Caco-2 (cell line): ENCODE results near the gene TUT4. TPM values are rescaled to one million over a fixed set of nuclear protein-coding genes. Genes with fewer than 3 reads are reported as not detected.

Experiments used
- BruUV-seq: library from RNA; stranded (reverse); fragments of 400-500 nt; replicated peaks from 2 replicates; lab custom pipeline; 2021; lab: Mats Ljungman, UMichigan
- CTCF ChIA-PET: fragments of 300-600 bp; sonication (Branson Sonifier 250); formaldehyde crosslinking; loops from one replicate; lab custom pipeline; 2022; ENCODE audit warnings: antibody characterized with exemption; lab: Charles Lee
- POLR2A ChIA-PET: fragments of 300-600 bp; sonication (Branson Sonifier 250); formaldehyde crosslinking; loops from one replicate; lab custom pipeline; 2022; ENCODE audit warnings: antibody characterized with exemption; lab: Charles Lee
- DNase-seq, 2 experiments: peaks; one replicate each; pipeline versions ENCODE4 v3.0.0 to v3.0.0-alpha.2; 2020 to 2022
- H3K27me3 ChIP-seq: replicated peaks from 2 replicates; pipeline ENCODE4 v1.6.0; 2011; ENCODE audit warnings: low read length; ENCODE audit not compliant: control insufficient read depth, insufficient read depth
- H3K36me3 ChIP-seq: 2 replicates; pipeline ENCODE4 v1.5.1; 2011; ENCODE audit warnings: low read length; ENCODE audit not compliant: control insufficient read depth, insufficient read depth
- H3K4me1 ChIP-seq: fragments of 250-450 bp; sonication (Bioruptor Pico); 2 replicates; pipeline ENCODE4 v1.5.1; 2020; ENCODE audit warnings: mild to moderate bottlenecking
- H3K4me3 ChIP-seq: 2 replicates; pipeline ENCODE4 v1.5.1; 2011; ENCODE audit warnings: low read depth, mild to moderate bottlenecking, control low read depth, low read length
- H3K9me3 ChIP-seq: fragments of 250-450 bp; sonication (Bioruptor Pico); 2 replicates; pipeline ENCODE4 v1.5.1; 2020; ENCODE audit warnings: mild to moderate bottlenecking, moderate library complexity
- H3K27ac Mint-ChIP-seq: one replicate; pipeline ENCODE4 v1.8.0; 2022; ENCODE audit warnings: mixed read lengths; ENCODE audit not compliant: unreplicated experiment
- H3K27me3 Mint-ChIP-seq: one replicate; pipeline ENCODE4 v1.8.0; 2022; ENCODE audit warnings: mixed read lengths; ENCODE audit not compliant: insufficient read depth, unreplicated experiment
- H3K36me3 Mint-ChIP-seq: one replicate; pipeline ENCODE4 v1.8.0; 2022; ENCODE audit warnings: mild to moderate bottlenecking, mixed read lengths; ENCODE audit not compliant: insufficient read depth, unreplicated experiment
- H3K4me1 Mint-ChIP-seq: one replicate; pipeline ENCODE4 v1.8.0; 2022; ENCODE audit warnings: low read depth, mixed read lengths; ENCODE audit not compliant: unreplicated experiment
- H3K4me3 Mint-ChIP-seq: one replicate; pipeline ENCODE4 v1.8.0; 2022; ENCODE audit warnings: mild to moderate bottlenecking, moderate library complexity, mixed read lengths; ENCODE audit not compliant: unreplicated experiment
- H3K9me3 Mint-ChIP-seq: one replicate; pipeline ENCODE4 v1.8.0; 2022; ENCODE audit warnings: mixed read lengths; ENCODE audit not compliant: unreplicated experiment
- intact Hi-C: fragments of 100-400 bp; cut with micrococcal nuclease; formaldehyde crosslinking; loops from one replicate; pipeline ENCODE4 v1.10.0; 2022; ENCODE audit not compliant: unreplicated experiment
- total RNA-seq: library from RNA; stranded (reverse); gene quantifications from 2 replicates; pipeline ENCODE4 v1.2.3, GENCODE V29; 2022
- TF ChIP-seq, protein P1 (sequence below), 2 experiments: fragments of 200-600 bp in 1 of 2; IDR thresholded peaks; 1 replicate in 1 of 2; 2 replicates in 1 of 2; pipeline versions ENCODE4 v1.5.1 to v1.8.0; 2011 to 2022; ENCODE audit warnings: antibody characterized with exemption in 1 of 2, control low read depth in 1 of 2, inconsistent platforms in 1 of 2, low read depth in 1 of 2, low read length in 1 of 2, mild to moderate bottlenecking in 1 of 2, moderate library complexity in 1 of 2; ENCODE audit not compliant: insufficient read depth in 1 of 2, severe bottlenecking in 1 of 2, unreplicated experiment in 1 of 2

TUT4 gene
- total RNA-seq, 1 experiment from 2014 or later, result 54.9 TPM

DNA sequence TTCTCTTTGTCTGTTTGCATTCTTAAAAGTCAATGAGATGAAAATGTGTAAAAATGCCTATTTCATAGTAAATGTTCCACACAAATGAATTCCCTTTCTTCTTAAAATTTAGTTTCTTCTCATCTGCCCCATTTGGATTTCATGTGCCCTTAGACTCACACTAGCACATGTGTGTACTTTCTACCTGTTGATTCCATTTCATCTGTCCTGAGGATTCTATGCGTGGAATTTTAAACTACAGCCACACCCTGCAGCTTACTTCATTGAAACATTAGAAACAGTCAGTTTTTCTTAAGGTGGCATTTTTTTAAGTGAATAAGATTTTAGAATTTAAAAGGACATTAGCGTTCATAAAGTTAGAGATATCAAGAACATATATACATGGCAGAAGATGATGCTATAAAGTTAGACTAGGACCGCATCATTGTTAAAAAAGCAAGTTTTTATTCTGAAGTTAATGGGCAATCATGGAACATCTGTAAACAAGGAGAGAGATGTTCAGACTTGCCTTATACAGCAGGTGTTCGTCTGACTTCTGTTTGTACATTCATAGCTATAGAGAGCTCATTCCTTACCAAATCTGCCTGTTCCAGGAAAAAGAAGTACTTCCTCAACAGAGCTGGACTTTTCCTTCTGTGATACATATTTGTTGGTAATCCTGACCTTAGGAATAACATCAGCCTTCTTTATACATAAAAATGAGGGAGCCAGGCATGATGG lies 3.9 kb upstream of the TUT4 start:
- Mint-ChIP-seq H3K4me3 (no peak overlapping the region), H3K9me3 (peaks cover 10% of the 10 kb centered on the region), H3K4me1 (peaks cover 30% of the 10 kb centered on the region), H3K36me3 (no peaks in the 10 kb centered on the region), H3K27ac (no peak overlapping the region), H3K27me3 (no peaks in the 10 kb centered on the region)
- H3K9me3 ChIP-seq, result no peaks in the 10 kb centered on the region
- BruUV-seq, result no TSS peak
- ChIA-PET POLR2A (interaction anchor here (0.5 kb wide), 1 partner anchor 139 kb away, joined by 3 read pairs; no protein-coding TSS in a partner anchor), CTCF (no interaction called here)
- TF ChIP-seq, protein P1, sequence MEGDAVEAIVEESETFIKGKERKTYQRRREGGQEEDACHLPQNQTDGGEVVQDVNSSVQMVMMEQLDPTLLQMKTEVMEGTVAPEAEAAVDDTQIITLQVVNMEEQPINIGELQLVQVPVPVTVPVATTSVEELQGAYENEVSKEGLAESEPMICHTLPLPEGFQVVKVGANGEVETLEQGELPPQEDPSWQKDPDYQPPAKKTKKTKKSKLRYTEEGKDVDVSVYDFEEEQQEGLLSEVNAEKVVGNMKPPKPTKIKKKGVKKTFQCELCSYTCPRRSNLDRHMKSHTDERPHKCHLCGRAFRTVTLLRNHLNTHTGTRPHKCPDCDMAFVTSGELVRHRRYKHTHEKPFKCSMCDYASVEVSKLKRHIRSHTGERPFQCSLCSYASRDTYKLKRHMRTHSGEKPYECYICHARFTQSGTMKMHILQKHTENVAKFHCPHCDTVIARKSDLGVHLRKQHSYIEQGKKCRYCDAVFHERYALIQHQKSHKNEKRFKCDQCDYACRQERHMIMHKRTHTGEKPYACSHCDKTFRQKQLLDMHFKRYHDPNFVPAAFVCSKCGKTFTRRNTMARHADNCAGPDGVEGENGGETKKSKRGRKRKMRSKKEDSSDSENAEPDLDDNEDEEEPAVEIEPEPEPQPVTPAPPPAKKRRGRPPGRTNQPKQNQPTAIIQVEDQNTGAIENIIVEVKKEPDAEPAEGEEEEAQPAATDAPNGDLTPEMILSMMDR (IDR thresholded peaks at IDR 0.05; ENCODE audit: insufficient read depth in 1 of 2, low read depth in 1 of 2, low read length in 1 of 2, severe bottlenecking in 1 of 2, unreplicated experiment in 1 of 2), result no peak
- DNase-seq, result no peak
- no peaks in the 10 kb centered on the region for H3K27me3 ChIP-seq
- no peaks in the 10 kb centered on the region for H3K36me3 ChIP-seq
- H3K4me1 ChIP-seq, result peaks cover 19% of the 10 kb centered on the region; the same call in 1 of the 2 replicates
- intact Hi-C loops, result no loop called here
- H3K4me3 ChIP-seq, result no peak overlapping the region

DNA sequence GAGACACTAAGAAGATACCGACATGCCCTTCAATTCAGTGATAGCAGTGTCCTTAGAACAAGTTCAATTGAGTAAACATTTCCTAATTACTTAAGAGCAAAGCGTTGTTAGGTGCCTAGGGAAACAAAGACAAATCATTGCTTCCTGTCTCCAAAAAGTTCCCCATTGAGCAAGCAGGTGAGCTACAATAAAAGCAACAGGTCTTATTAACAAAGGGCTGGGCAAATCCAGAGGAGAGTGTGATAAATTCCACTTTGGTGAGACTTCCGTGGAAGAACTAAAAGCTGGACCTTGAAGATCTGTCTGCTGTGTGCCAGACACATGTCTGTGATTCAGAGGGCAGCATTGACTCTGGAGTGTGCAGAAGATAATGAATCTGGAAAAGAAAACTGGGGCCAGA lies 1.9 kb upstream of the TUT4 start:
- H3K4me1 ChIP-seq, result peaks cover 19% of the 10 kb centered on the region; the same call in 1 of the 2 replicates
- TF ChIP-seq, protein P1 (IDR thresholded peaks at IDR 0.05; ENCODE audit: insufficient read depth in 1 of 2, low read depth in 1 of 2, low read length in 1 of 2, severe bottlenecking in 1 of 2, unreplicated experiment in 1 of 2), result no peak
- no peaks in the 10 kb centered on the region for H3K36me3 ChIP-seq
- peaks cover 30% of the 10 kb centered on the region for H3K4me1 Mint-ChIP-seq
- no peaks in the 10 kb centered on the region for H3K9me3 ChIP-seq
- intact Hi-C loops, result no loop called here
- no peak for DNase-seq
- no peaks in the 10 kb centered on the region for H3K27me3 ChIP-seq
- H3K9me3 Mint-ChIP-seq, result peaks cover 10% of the 10 kb centered on the region
- no peak overlapping the region for H3K4me3 Mint-ChIP-seq
- BruUV-seq, result no TSS peak
- CTCF ChIA-PET, result no interaction called here
- no peaks in the 10 kb centered on the region for H3K36me3 Mint-ChIP-seq
- no peak overlapping the region for H3K4me3 ChIP-seq
- H3K27me3 Mint-ChIP-seq, result no peaks in the 10 kb centered on the region
- POLR2A ChIA-PET, result no interaction called here
- no peak overlapping the region for H3K27ac Mint-ChIP-seq

DNA sequence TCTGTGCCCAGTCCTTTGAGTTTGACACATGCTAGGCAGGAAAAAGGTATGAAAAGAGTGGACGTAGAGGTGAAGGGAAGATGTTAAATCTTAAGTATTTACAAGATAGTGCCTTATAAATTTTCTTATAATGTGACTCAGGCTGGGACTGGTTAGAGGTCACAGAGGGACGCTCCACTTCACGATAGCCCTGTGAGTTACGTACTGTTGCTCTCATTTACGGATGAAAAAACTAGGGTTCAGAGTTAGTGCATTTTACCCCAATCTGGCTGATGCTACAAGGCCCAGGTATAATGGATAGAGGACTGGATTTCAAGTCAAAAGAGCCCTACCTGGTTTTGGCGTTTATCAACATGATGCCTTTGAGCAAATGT lies 1.4 kb upstream of the TUT4 start:
- Mint-ChIP-seq H3K4me1 (peaks cover 33% of the 10 kb centered on the region), H3K9me3 (peaks cover 8% of the 10 kb centered on the region), H3K36me3 (no peaks in the 10 kb centered on the region), H3K27ac (no peak overlapping the region), H3K27me3 (no peaks in the 10 kb centered on the region), H3K4me3 (no peak overlapping the region)
- Histone ChIP-seq H3K36me3 (no peaks in the 10 kb centered on the region), H3K27me3 (no peaks in the 10 kb centered on the region), H3K4me1 (peaks cover 23% of the 10 kb centered on the region; the same call in 1 of the 2 replicates), H3K4me3 (peak overlapping the region; percentile 89), H3K9me3 (no peaks in the 10 kb centered on the region)
- TF ChIP-seq, protein P1 (IDR thresholded peaks at IDR 0.05; ENCODE audit: insufficient read depth in 1 of 2, low read depth in 1 of 2, low read length in 1 of 2, severe bottlenecking in 1 of 2, unreplicated experiment in 1 of 2), result no peak
- POLR2A ChIA-PET, result interaction anchor here (1.9 kb wide), 1 partner anchor 78 kb away, joined by 5 read pairs; the partner anchor contains the start of gene SHISAL2A
- intact Hi-C loops, result no loop called here
- DNase-seq, result no peak
- TSS peak; percentile 72 for BruUV-seq
- CTCF ChIA-PET, result no interaction called here
